Activated CD8-positive, alpha-beta T cell treated with anti-CD3 and anti-CD28 coated beads for 36 hours (primary cell): ENCODE measurements around the gene BEAN1. TPM values are rescaled to one million over a fixed set of nuclear protein-coding genes. Genes with fewer than 3 reads are reported as not detected.

ENCODE experiments used
- ATAC-seq: fragments of 200-7000 bp; cut with Tn5 transposase; one replicate; pipeline ENCODE4 v1.10.0; 2021; ENCODE audit warnings: mild to moderate bottlenecking, moderate library complexity
- CTCF ChIA-PET: fragments of 350-600 bp; sonication (Branson Sonifier 250); formaldehyde crosslinking; loops from one replicate; lab custom pipeline; 2021; ENCODE audit warnings: antibody characterized with exemption; lab: Charles Lee
- POLR2A ChIA-PET: fragments of 350-600 bp; sonication (Branson Sonifier 250); formaldehyde crosslinking; loops from one replicate; lab custom pipeline; 2021; ENCODE audit warnings: antibody characterized with exemption; lab: Charles Lee
- DNase-seq: peaks from one replicate; pipeline ENCODE4 v3.0.0-alpha.2; 2020
- H3K27ac Mint-ChIP-seq: one replicate; pipeline ENCODE4 v1.8.0; 2021; ENCODE audit warnings: mild to moderate bottlenecking, mixed read lengths
- H3K27me3 Mint-ChIP-seq: one replicate; pipeline ENCODE4 v1.8.0; 2021; ENCODE audit warnings: mixed read lengths
- H3K36me3 Mint-ChIP-seq: one replicate; pipeline ENCODE4 v1.8.0; 2021; ENCODE audit warnings: low read depth, mixed read lengths
- H3K4me1 Mint-ChIP-seq: one replicate; pipeline ENCODE4 v1.8.0; 2021; ENCODE audit warnings: low read depth, mixed read lengths
- H3K4me3 Mint-ChIP-seq: one replicate; pipeline ENCODE4 v1.8.0; 2021; ENCODE audit warnings: mild to moderate bottlenecking, moderate library complexity, mixed read lengths
- H3K9me3 Mint-ChIP-seq: one replicate; pipeline ENCODE4 v1.8.0; 2021; ENCODE audit warnings: mixed read lengths
- intact Hi-C: fragments of 100-400 bp; cut with micrococcal nuclease; formaldehyde crosslinking; loops from one replicate; pipeline ENCODE4 v1.10.0; 2022
- total RNA-seq, 2 experiments: library from RNA; stranded (reverse); gene quantifications; one replicate each; pipeline ENCODE4 v1.2.3, GENCODE V29; 2021
- TF ChIP-seq, protein P1 (sequence below): fragments of 200-600 bp; IDR thresholded peaks from one replicate; pipeline ENCODE4 v1.8.0; 2022; ENCODE audit warnings: antibody characterized with exemption, mild to moderate bottlenecking

BEAN1 gene
- total RNA-seq, 2 experiments from 2014 or later: not detected

- intact Hi-C loops: no loop called here
- TF ChIP-seq, protein P1, sequence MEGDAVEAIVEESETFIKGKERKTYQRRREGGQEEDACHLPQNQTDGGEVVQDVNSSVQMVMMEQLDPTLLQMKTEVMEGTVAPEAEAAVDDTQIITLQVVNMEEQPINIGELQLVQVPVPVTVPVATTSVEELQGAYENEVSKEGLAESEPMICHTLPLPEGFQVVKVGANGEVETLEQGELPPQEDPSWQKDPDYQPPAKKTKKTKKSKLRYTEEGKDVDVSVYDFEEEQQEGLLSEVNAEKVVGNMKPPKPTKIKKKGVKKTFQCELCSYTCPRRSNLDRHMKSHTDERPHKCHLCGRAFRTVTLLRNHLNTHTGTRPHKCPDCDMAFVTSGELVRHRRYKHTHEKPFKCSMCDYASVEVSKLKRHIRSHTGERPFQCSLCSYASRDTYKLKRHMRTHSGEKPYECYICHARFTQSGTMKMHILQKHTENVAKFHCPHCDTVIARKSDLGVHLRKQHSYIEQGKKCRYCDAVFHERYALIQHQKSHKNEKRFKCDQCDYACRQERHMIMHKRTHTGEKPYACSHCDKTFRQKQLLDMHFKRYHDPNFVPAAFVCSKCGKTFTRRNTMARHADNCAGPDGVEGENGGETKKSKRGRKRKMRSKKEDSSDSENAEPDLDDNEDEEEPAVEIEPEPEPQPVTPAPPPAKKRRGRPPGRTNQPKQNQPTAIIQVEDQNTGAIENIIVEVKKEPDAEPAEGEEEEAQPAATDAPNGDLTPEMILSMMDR: no peak
- Mint-ChIP-seq H3K27ac (no peak overlapping the region), H3K27me3 (no peaks in the 10 kb centered on the region), H3K4me1 (peaks cover 24% of the 10 kb centered on the region), H3K36me3 (no peaks in the 10 kb centered on the region), H3K9me3 (no peaks in the 10 kb centered on the region), H3K4me3 (no peak overlapping the region)
- POLR2A ChIA-PET: no interaction called here
- ATAC-seq (no peak), DNase-seq (no peak)
- CTCF ChIA-PET: interaction anchor here (0.9 to 1.8 kb wide), 5 partner anchors 8 to 102 kb away, joined by 3 to 5 read pairs (median 5); no protein-coding TSS in a partner anchor
These were observed 60.6 kb downstream of the BEAN1 start for GRCh38 chr16:66487580-66488275.

- Mint-ChIP-seq H3K4me3 (no peak overlapping the region), H3K4me1 (peaks cover 17% of the 10 kb centered on the region), H3K9me3 (no peaks in the 10 kb centered on the region), H3K27me3 (no peaks in the 10 kb centered on the region), H3K27ac (no peak overlapping the region), H3K36me3 (no peaks in the 10 kb centered on the region)
- intact Hi-C loops: no loop called here
- ChIA-PET POLR2A (no interaction called here), CTCF (interaction anchor here (0.9 to 1.8 kb wide), 2 partner anchors 9 to 82 kb away, joined by 3 to 5 read pairs; no protein-coding TSS in a partner anchor)
- TF ChIP-seq, protein P1: no peak
- DNase-seq: no peak
- ATAC-seq: no peak
These were observed 61.4 kb downstream of the BEAN1 start for GRCh38 chr16:66488505-66488904.

- intact Hi-C loops: no loop called here
- POLR2A ChIA-PET: no interaction called here
- DNase-seq (no peak), ATAC-seq (no peak)
- H3K9me3 Mint-ChIP-seq: no peaks in the 10 kb centered on the region
- H3K4me3 Mint-ChIP-seq: no peak overlapping the region
- no peaks in the 10 kb centered on the region for H3K27me3 Mint-ChIP-seq
- H3K27ac Mint-ChIP-seq: no peak overlapping the region
- TF ChIP-seq, protein P1: no peak
- peaks cover 8% of the 10 kb centered on the region for H3K4me1 Mint-ChIP-seq
- CTCF ChIA-PET: interaction anchor here (1.8 kb wide), 1 partner anchor 83 kb away, joined by 5 read pairs; no protein-coding TSS in a partner anchor
- H3K36me3 Mint-ChIP-seq: no peaks in the 10 kb centered on the region
These were observed 62.3 kb downstream of the BEAN1 start for GRCh38 chr16:66489385-66489784.

- intact Hi-C loops: no loop called here
- Mint-ChIP-seq H3K36me3 (no peaks in the 10 kb centered on the region), H3K4me1 (peaks cover 7% of the 10 kb centered on the region), H3K27me3 (no peaks in the 10 kb centered on the region), H3K4me3 (no peak overlapping the region), H3K9me3 (no peaks in the 10 kb centered on the region), H3K27ac (no peak overlapping the region)
- TF ChIP-seq, protein P1: no peak
- CTCF ChIA-PET: no interaction called here
- DNase-seq (no peak), ATAC-seq (peak; percentile 11)
- POLR2A ChIA-PET: interaction anchor here (0.5 kb wide), 1 partner anchor 136 kb away, joined by 3 read pairs; no protein-coding TSS in a partner anchor
These were observed 62.7 kb downstream of the BEAN1 start for GRCh38 chr16:66489818-66490217.
